WI38 (cell line): ENCODE results near the gene NBEA.
"Not testable (repeated sequence)": the region's sequence is repeated elsewhere in the genome, so short reads cannot be mapped to it uniquely, and the experiment has no call there.

Experiments
- H3K4me3 ChIP-seq: 2 replicates; pipeline ENCODE4 v1.5.1; 2011; ENCODE audit warnings: low read depth, mild to moderate bottlenecking, control low read depth, low read length
- TF ChIP-seq, protein P1 (sequence below): IDR thresholded peaks from 2 replicates; pipeline ENCODE4 v1.5.1; 2012; ENCODE audit warnings: low read depth, mild to moderate bottlenecking, control low read depth, low read length

Gene NBEA

DNA sequence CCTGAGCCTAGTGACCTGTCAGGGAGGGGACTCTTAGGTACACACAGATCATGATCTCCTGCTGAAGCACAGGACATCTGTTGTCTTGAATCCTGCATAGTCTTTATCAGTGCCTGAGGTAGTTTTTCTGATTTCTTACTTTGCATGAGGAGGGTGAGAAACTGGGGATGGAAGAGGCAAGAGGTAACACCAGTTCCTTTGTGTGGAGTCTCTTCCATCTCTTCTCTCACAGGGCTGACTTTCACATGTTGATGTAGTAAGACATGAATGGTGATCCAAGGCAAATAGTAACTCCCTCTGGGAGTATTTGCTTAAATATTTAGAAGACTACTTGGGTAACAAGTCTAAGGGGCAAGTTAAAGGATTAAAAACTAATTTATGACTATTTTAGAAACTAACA is 9.5 kb downstream of the NBEA start:
- no peak overlapping the region for H3K4me3 ChIP-seq
- TF ChIP-seq, protein P1, sequence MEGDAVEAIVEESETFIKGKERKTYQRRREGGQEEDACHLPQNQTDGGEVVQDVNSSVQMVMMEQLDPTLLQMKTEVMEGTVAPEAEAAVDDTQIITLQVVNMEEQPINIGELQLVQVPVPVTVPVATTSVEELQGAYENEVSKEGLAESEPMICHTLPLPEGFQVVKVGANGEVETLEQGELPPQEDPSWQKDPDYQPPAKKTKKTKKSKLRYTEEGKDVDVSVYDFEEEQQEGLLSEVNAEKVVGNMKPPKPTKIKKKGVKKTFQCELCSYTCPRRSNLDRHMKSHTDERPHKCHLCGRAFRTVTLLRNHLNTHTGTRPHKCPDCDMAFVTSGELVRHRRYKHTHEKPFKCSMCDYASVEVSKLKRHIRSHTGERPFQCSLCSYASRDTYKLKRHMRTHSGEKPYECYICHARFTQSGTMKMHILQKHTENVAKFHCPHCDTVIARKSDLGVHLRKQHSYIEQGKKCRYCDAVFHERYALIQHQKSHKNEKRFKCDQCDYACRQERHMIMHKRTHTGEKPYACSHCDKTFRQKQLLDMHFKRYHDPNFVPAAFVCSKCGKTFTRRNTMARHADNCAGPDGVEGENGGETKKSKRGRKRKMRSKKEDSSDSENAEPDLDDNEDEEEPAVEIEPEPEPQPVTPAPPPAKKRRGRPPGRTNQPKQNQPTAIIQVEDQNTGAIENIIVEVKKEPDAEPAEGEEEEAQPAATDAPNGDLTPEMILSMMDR, result no peak

DNA sequence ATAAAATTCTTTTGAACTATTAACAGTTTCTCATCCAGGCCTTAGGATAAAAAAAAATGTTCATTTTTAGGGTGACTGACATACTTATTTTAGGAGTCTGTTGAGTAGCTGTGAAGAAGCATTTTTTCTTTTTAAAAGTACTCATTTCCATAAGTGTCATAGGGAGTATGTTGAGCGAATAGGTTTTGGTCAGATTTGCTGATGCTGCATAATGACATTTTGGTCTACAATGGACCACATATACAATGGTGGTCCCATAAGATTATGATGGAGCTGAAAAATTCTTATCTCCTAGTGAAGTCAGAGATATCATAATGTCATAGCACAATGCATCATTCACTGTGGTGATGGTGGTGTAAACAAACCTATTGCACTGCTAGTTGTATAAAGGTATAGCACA is 17.4 kb downstream of the NBEA start:
- TF ChIP-seq, protein P1, result no peak
- no peak overlapping the region for H3K4me3 ChIP-seq

DNA sequence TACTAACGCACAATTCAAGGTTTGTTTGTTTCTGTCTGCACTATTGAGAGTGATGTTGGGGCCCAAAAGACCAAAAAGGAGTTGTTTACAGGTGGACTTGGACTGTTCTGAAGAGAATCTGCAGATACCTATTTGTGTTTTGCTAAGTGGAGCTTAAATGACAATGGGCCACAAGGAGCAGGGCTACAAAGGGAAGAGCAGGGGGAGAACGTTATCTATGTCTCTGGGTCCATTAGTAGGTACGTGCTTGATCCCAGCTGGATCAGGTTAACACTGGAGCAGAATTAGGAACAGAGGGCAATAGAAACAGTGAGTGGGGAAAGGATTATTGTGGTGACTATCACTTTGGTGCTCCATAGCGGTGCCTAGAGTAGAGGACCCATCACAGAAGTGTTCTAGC is 22.5 kb downstream of the NBEA start:
- TF ChIP-seq, protein P1, result no peak
- no peak overlapping the region for H3K4me3 ChIP-seq

DNA sequence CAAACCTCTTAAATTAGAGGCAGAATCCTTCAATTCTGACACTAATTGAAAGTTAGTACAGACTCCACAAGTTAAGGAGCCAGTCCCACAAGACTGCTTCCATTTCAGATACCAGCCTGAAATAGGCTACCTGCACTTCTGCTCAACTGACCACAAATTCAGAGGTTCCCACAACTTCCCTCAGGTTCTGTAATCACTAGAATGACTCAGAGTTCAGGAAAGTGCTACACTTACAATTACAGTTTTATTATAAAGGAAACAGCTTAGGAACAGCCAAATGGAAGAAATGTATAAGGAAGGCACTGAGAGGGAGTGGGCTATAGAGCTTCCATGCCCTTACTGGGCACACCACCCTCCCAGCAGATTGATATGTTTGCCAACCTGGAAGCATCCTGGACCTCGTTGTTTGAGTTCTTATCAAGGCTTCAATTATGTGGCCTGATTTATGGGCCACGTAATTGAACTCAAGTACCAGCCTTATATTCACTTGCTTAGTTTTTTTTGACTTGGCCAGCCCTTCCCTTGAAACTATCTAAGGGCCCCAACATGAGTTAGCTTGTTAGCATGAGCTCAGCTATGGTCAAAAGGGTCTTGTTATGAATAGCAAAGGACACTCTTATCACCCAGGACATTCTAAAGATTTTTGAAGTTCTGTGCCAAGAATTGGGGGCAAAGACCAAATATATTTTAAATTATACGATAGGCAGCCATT is 25.9 kb downstream of the NBEA start:
- H3K4me3 ChIP-seq, result no peak overlapping the region
- TF ChIP-seq, protein P1, result no peak

DNA sequence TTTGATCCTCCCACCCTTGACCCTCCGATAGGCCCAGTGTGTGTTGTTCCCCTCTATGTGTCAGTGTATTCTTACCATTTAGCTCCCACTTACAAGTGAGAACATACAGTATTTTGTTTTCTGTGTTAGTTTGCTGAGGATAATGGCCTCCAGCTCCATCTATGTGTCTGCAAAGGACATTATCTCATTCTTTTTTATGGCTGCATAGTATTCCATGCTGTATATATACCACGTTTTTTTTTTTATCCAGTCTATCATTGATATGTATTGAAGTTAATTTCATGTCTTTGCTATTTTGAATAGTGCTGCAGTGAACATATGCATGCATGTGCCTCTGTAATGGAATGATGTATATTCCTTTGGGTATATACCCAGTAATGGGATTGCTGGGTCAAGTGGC is 27.5 kb downstream of the NBEA start:
- H3K4me3 ChIP-seq, result not testable (repeated sequence)

DNA sequence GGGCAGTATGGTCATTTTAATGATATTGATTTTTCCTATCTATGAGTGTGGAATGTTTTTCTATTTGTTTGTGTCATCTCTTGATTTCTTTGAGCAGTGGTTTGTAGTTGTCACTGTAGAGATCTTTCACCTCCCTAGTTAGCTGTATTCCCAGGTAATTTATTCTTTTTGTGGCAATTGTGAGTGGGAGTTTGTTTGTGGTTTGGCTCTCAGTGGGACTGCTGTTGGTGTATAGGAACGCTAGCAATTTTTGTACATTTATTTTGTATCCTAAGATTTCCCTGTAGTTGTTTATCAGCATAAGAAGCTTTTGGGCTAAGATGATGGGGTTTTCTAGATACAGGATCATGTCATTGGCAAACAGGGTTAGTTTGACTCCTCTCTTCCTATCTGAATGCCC is 28.9 kb downstream of the NBEA start:
- TF ChIP-seq, protein P1, result no peak
- no peak overlapping the region for H3K4me3 ChIP-seq

DNA sequence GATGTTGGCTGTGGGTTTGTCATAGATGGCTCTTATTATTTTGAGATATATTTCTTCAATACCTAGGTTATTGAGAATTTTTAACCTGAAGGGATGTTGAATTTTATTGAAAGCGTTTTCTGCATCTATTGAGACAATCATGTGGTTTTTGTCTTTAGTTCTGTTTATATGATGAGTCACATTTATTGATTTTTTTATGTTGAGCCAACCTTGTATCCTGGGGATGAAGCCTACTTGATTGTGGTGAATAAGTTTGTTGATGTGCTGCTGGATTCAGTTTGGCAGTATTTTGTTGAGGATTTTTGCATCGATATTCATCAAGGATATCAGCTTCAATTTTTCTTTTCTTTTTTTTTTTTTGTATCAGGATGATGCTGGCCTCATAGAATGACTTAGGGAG is 29.4 kb downstream of the NBEA start:
- TF ChIP-seq, protein P1, result no peak

DNA sequence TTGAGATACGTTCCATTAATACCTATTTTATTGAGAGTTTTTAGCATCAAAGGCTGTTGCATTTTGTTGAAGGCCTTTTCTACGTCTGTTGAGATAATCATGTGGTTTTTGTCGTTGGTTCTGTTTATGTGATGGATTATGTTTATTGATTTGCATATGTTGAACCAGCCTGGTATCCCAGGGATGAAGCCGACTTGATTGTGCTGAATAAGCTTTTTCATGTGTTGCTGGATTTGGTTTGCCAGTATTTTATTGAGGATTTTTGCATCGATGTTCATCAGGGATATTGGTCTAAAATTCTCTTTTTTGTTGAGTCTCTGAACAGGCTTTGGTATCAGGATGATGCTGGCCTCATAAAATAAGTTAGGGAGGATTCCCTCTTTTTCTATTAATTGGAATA is 43.1 kb downstream of the NBEA start:
- not testable (repeated sequence) for H3K4me3 ChIP-seq

More for the DNA sequence above, 29.4 kb downstream of the NBEA start:
- no peak overlapping the region for H3K4me3 ChIP-seq
